Stimulated activated effector memory CD8-positive, alpha-beta T cell treated with anti-CD3 and anti-CD28 coated beads, Interleukin-12 subunit alpha, Interleukin-12 subunit beta, amount 100 ng/mL, for 72 hours (primary cell): ENCODE results near the gene SCT.

Source experiments
- ATAC-seq: fragments of 150-1000 bp; cut with Tn5 transposase; 2 replicates; pipeline ENCODE4 v1.10.0; 2021
- DNase-seq, 2 donors: peaks; one replicate each; pipeline ENCODE4 v3.0.0; 2021 to 2022; ENCODE audit warnings: low spot score in 2 of 2
- H3K27ac Mint-ChIP-seq: one replicate; pipeline ENCODE4 v1.8.0; 2022; ENCODE audit warnings: mild to moderate bottlenecking, mixed read lengths
- H3K36me3 Mint-ChIP-seq: one replicate; pipeline ENCODE4 v1.8.0; 2022; ENCODE audit warnings: mild to moderate bottlenecking, mixed read lengths
- H3K4me1 Mint-ChIP-seq: one replicate; pipeline ENCODE4 v1.8.0; 2022; ENCODE audit warnings: mixed read lengths
- H3K4me3 Mint-ChIP-seq: one replicate; pipeline ENCODE4 v1.8.0; 2022; ENCODE audit warnings: mild to moderate bottlenecking, mixed read lengths
- H3K9me3 Mint-ChIP-seq: one replicate; pipeline ENCODE4 v1.8.0; 2022; ENCODE audit warnings: mixed read lengths

SCT gene

DNA sequence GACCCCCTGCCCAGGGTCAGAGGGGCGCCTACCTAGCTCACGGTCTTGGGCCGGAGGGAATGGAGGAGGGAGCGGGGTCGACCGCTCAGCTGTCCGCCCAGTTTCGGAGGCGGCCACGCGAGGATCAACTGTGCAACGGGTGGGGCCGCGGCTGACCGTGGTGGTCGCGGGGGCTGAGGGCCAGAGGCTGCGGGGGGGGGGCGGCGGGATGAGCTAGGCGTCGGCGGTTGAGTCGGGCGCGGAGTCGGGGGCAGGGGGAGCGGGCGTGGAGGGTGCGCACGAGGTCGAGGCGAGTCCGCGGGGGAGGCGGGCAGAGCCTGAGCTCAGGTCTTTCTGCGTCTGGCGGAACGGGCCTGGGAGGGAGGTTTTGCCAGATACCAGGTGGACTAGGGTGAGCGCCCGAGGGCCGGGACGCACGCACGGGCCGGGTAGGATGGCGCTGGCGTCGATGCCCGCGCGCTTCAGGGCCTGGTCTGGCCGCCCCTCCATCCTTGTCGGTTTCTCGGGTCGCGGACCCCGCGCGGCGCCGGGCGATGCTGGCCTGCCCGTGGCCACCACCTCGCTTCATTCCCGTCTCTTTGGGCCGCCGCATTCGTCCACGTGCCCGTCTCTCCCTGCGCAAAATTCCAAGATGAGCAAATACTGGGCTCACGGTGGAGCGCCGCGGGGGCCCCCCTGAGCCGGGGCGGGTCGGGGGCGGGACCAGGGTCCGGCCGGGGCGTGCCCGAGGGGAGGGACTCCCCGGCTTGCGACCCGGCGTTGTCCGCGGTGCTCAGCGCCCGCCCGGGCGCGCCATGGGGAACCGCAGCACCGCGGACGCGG is 9.7 kb upstream of the SCT start, which contains the start of gene DRD4:
DRD4 (plus strand) TSS at position 759 of the 822 bp plus-strand sequence; CDS start at position 795, 36 bp downstream.
- ATAC-seq (no peak), DNase-seq (no peak)
- Mint-ChIP-seq H3K4me1 (peaks cover 7% of the 10 kb centered on the region), H3K27ac (no peak within 1 kb of the TSS), H3K9me3 (no peaks in the 10 kb centered on the region), H3K4me3 (peak within 1 kb of the TSS; percentile 44), H3K36me3 (peaks cover 27% of the 10 kb centered on the region)

DNA sequence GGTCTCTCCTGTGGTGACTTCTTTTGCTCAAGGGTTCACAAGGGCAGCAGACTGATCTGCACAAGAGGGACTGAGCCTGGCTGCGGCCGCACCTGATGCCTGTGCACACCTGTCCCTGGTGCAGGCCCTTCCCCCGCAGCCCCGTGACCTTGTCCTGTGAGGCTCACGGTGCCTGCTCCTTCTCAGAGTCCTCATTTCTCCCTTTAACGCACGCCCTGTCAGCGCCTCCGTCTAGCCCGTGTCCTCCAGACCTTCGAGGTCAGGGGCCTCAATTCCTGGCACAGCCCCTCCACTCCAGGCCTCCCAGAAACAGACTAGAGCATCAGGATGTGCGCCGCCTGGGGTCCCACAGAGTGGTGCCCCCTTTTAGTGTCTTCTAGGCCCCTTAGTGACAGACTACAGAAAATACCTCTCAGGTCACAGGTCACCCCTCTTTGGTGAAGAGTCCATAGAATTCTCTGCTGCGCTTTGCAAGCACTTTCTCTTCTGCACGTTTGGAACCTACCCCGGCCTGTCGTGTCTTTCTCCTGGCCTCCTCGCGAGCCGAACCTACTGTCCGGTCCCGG is 9.0 kb upstream of the SCT start:
- Mint-ChIP-seq H3K9me3 (no peaks in the 10 kb centered on the region), H3K4me3 (no peak overlapping the region), H3K4me1 (peaks cover 7% of the 10 kb centered on the region), H3K27ac (no peak overlapping the region), H3K36me3 (peaks cover 21% of the 10 kb centered on the region)
- DNase-seq, result no peak
- ATAC-seq, result no peak

DNA sequence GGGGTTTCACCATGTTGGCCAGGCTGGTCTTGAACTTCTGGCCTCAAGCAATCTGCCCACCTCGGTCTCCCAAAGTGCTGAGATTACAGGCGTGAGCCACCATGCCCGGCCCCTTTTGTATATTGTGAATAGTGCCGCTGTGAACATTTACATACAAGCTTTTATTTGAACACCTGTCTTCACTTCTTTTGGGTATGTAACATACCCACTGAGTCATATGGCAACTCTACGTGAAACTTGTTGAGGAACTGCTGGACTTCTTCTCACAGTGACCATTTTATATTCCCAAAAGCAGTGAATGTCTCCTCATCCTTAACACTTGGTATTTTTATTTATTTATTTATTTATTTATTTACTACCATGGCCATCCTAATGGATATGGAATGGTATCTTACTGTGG is 3.9 kb upstream of the SCT start:
- DNase-seq (no peak), ATAC-seq (no peak)
- peaks cover 23% of the 10 kb centered on the region for H3K4me1 Mint-ChIP-seq
- H3K36me3 Mint-ChIP-seq, result peaks cover 26% of the 10 kb centered on the region
- no peak overlapping the region for H3K4me3 Mint-ChIP-seq
- no peak overlapping the region for H3K27ac Mint-ChIP-seq
- H3K9me3 Mint-ChIP-seq, result no peaks in the 10 kb centered on the region

DNA sequence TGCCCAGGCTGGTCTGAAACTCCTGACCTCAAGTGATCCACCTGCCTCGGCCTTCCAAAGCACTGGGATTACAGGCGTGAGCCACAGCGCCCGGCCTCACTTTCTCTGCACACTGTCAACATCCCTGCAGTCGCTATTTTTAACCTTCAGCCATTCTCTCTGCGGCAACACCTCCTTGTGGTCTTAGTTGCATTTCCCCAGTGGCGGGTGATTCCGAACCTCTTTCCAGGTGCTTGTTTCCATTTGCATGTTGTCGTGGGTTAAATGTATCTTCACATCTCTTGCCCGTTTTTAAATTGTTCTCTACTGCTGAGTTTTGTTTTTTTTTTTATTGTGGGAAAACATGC is 2.2 kb upstream of the SCT start:
- Mint-ChIP-seq H3K9me3 (no peaks in the 10 kb centered on the region), H3K4me1 (peaks cover 23% of the 10 kb centered on the region), H3K4me3 (peak overlapping the region; percentile 67), H3K27ac (peak overlapping the region; percentile 86), H3K36me3 (peaks cover 26% of the 10 kb centered on the region)
- ATAC-seq (no peak), DNase-seq (no peak)

DNA sequence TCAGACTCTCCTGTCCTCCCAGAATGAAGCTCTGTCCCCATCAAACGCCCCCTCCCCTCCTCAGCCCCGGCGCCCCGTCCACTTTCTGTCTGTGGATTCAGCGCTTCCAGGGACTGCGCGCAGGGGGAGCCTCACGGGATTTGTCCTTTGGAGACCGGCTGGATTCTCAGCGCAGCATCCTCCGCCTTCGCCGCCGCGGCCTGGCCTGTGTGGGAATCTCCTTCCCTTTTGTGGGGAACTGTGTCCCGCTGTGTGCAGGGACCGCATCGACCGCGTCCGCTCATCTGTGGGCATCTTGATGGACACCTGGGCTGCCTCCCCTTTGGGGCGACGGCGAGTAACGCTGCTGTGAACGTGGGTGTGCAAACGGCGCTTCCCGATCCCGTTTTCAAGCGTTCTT is 1.1 kb upstream of the SCT start:
- Mint-ChIP-seq H3K36me3 (peaks cover 24% of the 10 kb centered on the region), H3K4me3 (peak overlapping the region; percentile 67), H3K4me1 (peaks cover 29% of the 10 kb centered on the region), H3K27ac (peak overlapping the region; percentile 86), H3K9me3 (no peaks in the 10 kb centered on the region)
- no peak for DNase-seq
- ATAC-seq, result no peak

DNA sequence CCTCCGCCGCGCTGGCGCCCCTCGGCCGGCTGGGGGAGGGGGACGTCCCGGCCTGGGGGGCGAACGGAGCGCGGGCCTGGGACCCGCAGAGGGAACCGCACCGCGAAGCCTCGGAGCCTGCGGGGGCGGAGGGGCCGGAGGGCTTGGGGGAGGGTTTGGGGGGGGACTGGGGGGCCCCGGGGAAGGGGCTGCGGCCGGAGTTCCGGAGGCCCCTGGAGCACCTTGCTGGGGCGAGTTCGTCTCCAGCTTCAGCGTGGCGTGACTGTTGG is 261 bp upstream of the SCT start:
- no peak overlapping the region for H3K4me3 Mint-ChIP-seq
- H3K9me3 Mint-ChIP-seq, result no peaks in the 10 kb centered on the region
- DNase-seq (no peak), ATAC-seq (no peak)
- H3K27ac Mint-ChIP-seq, result peak overlapping the region; percentile 86
- H3K36me3 Mint-ChIP-seq, result peaks cover 17% of the 10 kb centered on the region
- H3K4me1 Mint-ChIP-seq, result peaks cover 29% of the 10 kb centered on the region

DNA sequence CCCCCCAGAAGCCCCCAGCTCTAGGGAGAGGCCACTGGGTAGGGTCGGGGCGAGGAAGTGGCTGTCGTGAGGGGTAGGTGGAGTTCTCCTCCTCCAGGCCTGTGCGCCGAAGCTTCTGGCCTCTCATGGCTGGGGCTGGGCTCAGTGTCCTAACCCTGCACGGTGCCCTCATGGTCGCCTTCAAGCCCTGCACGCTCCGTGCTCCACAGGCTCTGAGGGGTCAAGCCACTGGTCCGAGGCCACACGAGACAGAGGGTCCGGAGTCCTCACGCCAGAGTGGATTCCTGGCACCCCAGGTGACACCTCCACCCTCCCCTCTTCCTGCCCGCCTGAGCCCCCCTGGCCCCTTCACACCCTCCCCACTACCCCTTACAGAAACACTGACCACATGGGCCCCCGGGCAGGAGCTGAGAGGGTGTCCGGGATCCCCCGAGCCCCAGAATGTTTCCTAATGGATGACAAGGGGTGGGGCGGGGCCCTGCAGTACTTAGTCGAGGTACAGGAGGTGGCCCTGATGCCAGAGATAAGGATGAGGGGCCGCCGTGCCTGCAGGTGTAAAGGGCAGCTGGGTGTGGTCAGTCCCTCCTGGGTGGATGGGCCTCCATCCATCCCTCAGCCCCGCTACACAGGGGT is 1.2 kb downstream of the SCT start:
- Mint-ChIP-seq H3K9me3 (no peaks in the 10 kb centered on the region), H3K27ac (no peak overlapping the region), H3K4me1 (peaks cover 29% of the 10 kb centered on the region), H3K36me3 (peaks cover 20% of the 10 kb centered on the region), H3K4me3 (no peak overlapping the region)
- ATAC-seq (no peak), DNase-seq (no peak)

DNA sequence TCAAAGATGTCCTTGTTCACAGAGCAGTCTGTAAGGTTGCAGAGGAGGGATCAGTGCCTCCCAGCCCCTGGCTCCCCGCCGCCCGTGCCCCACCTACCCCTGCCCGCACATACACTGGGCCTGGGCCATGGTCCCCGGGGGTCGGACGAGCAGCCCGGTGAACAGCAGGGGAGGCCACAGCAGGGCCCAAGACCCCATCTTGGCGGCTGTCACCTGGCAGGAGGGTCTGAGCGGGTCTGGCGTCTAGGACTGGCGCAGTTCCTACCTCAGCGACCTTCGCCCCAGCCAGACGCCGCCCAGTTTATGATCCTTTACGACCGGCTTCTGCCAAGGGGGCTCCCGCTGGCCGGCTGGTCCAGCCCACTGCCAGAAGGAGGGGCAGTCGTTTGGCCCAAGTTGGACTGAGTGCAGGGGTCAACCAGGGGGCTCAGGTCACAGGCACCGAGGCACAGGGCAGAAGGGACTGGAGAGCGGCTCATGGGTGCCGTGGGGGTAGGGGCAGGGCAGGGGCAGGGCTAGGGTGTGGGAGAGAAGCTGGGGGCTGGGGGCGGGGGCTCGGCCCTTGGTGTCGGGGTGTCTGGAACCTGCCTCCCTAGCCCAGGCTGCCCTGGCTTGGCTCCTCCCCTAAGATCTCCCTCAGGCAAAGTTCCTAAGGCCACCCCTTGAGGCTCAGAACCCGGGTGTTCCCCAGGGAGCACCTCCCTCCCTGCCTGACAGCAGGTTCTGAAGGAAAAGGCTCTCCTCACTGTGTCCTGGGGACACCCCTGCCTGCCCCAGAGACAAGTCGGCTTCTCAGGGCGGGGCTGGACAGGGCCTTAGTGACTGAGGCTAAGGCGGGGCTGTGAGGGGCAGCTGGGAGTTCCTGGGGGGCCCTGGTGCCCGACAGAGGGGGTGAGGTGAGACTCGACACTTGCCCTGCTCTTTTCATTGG is 2.0 kb downstream of the SCT start, which contains the start of gene CDHR5:
CDHR5 (minus strand) TSS at position 251 of the 931 bp plus-strand sequence; CDS start at position 198, 53 bp downstream.
- H3K4me1 Mint-ChIP-seq, result peaks cover 29% of the 10 kb centered on the region
- DNase-seq, result peak in 1 of 2 donors; percentile 51
- peaks cover 20% of the 10 kb centered on the region for H3K36me3 Mint-ChIP-seq
- no peak for ATAC-seq
- no peaks in the 10 kb centered on the region for H3K9me3 Mint-ChIP-seq
- no peak within 1 kb of the TSS for H3K4me3 Mint-ChIP-seq
- H3K27ac Mint-ChIP-seq, result no peak within 1 kb of the TSS

DNA sequence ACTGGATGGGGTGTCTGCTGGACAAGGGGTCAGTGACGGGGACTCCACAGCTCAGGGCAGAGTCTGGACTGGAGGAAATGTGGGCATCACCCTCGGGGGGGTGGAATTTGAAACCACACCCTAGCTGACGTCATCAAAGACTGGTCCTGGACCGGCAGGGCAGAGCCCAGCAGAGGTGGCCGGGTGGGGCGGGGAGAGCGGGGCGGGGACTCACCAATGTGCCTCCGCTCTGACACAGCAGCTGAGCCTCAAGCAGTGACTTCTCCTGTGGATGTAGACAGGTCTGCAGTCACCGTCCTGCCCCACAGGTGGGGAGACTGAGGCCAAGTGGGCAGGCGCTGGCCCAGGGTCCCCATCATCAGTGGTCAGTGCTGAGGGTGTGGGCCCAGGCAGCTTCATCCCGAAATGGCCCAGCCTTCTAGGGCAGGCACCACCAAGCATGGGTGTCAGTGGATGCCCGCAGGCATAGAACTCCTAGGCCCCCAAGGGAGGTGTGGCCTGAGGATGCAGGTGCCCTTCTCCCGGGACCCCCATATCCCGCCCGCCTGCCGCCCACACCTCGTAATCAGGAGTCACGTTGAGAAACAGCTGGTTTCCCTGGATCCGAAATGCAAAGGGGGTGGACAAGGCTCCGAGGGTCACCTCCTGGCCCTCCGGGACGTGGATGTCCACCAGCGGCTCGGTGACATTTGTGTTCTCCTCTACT is 2.8 kb downstream of the SCT start:
- DNase-seq (no peak), ATAC-seq (no peak)
- H3K4me3 Mint-ChIP-seq, result no peak overlapping the region
- peaks cover 23% of the 10 kb centered on the region for H3K4me1 Mint-ChIP-seq
- no peak overlapping the region for H3K27ac Mint-ChIP-seq
- H3K36me3 Mint-ChIP-seq, result peaks cover 20% of the 10 kb centered on the region
- H3K9me3 Mint-ChIP-seq, result no peaks in the 10 kb centered on the region

DNA sequence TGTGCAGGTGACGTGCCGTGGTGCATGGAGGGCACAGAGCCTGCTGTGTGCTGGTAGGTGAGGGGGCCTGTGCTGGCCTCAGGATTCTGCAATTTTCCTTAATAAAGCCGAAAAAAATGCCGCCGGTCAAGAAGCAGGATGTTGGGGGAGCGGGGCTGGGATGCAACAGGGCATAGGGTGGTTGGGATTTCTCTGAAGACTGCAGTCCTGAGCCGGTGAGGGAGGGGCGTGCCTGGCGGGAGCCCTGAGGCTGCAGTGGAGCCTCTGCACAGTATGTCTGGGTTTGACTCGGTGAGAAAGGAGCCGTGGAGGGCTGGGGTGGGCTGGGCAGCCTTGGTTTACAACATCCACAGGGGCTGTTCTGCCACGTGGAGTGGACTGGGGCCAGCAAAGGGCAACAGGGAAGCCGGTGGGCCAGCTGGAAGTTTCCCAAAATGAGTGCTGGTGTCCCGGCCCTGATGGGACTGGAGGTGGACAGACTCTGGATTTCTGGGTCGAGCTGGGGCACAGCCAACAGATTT is 3.6 kb downstream of the SCT start:
- no peak overlapping the region for H3K4me3 Mint-ChIP-seq
- H3K27ac Mint-ChIP-seq, result no peak overlapping the region
- H3K4me1 Mint-ChIP-seq, result peaks cover 16% of the 10 kb centered on the region
- DNase-seq (no peak), ATAC-seq (no peak)
- H3K36me3 Mint-ChIP-seq, result peaks cover 18% of the 10 kb centered on the region
- no peaks in the 10 kb centered on the region for H3K9me3 Mint-ChIP-seq

DNA sequence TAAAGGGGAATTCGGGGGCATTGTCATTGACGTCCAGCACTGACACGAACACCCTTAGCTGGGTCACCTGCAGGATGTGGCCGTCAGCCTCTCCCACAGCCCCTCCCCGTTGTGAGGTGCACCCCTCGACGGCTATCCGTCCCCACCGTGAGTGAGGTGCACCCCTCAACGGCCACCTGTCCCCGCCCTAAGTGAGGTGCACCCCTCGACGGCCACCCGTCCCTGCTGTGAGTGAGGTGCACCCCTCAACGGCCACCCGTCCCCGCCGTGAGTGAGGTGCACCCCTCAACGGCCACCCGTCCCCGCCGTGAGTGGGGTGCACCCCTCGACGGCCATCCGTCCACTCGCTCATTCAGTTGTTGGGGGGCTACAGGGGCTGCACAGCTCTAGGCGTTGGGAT is 5.1 kb downstream of the SCT start:
- H3K4me3 Mint-ChIP-seq, result no peak overlapping the region
- no peak for ATAC-seq
- peaks cover 6% of the 10 kb centered on the region for H3K4me1 Mint-ChIP-seq
- no peaks in the 10 kb centered on the region for H3K9me3 Mint-ChIP-seq
- no peak overlapping the region for H3K27ac Mint-ChIP-seq
- no peak for DNase-seq
- H3K36me3 Mint-ChIP-seq, result peaks cover 11% of the 10 kb centered on the region

DNA sequence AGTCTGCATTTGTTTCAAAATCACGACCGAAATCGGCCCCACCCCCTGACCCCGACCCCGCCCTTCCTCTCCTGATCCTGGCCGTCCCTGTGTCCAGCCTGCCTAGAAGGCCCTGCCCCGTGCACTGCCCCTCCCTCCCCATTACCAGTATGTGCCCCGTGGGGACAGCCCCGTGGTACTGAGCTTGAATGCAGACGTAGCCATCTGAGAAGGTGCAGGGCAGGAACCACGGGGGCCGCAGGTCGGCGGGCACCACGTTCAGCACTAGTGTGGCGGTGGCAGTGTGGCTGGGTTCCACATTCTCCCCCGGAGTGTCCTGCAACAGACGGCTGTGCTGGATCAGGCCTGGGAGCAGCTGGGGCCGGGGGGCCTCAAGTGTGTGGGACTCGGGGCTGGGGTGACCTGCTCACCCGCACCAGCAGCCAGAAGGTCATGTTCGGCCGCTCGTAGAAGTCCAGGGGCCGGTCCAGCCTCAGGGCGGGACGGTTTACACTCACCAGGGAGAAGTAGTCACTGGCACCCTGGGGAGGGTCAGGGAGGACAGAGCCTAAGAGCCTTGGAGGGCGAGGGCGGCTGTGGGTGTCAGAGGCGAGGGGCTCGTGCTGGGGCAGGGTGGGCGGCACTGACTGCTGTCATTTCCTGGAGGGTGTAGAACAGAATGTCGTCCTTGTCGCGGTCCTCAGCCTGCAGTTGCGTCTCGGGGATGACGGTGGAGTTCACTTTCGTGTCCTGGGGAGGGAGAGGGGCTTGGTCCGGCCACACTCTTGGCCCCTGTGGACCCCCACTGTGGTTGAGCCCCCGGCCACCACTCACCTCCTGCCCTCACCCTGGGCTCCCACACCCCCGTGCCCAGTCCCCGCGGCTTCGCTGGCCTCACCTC is 5.8 kb downstream of the SCT start:
- Mint-ChIP-seq H3K4me3 (no peak overlapping the region), H3K4me1 (peaks cover 12% of the 10 kb centered on the region), H3K27ac (no peak overlapping the region), H3K9me3 (no peaks in the 10 kb centered on the region), H3K36me3 (peaks cover 15% of the 10 kb centered on the region)
- DNase-seq, result no peak
- no peak for ATAC-seq

DNA sequence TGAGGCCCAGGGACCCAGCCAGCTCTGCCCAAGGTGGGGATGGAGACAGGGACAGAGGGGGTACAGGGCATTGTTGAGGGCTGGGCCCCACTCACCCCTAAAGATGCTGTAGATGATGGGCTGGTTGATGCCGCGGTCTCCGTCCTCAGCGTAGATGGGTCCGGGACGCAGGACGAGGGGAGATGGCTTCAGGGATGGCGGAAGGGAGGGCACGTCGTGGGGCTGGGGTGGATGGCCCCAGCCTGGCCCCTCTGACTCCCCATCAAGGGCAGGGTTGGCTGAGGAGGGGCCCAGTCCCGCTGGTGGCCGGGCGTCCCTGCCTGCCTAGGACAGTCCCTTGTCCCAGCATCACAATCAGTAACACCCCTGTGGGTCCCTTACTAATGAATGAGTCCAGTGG is 6.8 kb downstream of the SCT start:
- H3K27ac Mint-ChIP-seq, result no peak overlapping the region
- no peak overlapping the region for H3K4me3 Mint-ChIP-seq
- peaks cover 17% of the 10 kb centered on the region for H3K4me1 Mint-ChIP-seq
- H3K9me3 Mint-ChIP-seq, result no peaks in the 10 kb centered on the region
- no peak for DNase-seq
- no peak for ATAC-seq
- H3K36me3 Mint-ChIP-seq, result peaks cover 25% of the 10 kb centered on the region

DNA sequence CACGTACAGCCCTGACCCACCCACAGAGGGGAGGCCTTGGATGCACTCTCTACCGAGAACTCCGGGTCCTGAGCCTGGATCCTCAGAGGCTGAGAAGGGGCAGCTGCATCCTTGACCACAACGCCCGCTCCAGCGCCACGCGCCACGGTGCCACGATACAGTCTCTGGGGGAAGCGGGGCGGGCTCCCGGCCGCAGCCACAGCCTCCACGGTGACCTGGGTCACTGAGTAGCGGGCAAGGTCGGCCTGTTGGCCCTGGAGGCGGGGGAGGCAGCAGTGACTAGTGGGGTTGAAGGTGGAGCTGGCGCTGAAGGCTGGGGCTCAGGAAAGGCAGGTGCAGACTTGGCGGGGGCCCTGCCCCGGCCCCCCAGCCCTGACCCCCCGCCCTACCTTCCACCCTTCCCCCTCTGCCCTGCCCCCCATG is 7.3 kb downstream of the SCT start:
- Mint-ChIP-seq H3K4me3 (no peak overlapping the region), H3K4me1 (peaks cover 19% of the 10 kb centered on the region), H3K9me3 (no peaks in the 10 kb centered on the region), H3K36me3 (peaks cover 28% of the 10 kb centered on the region), H3K27ac (no peak overlapping the region)
- DNase-seq (no peak), ATAC-seq (no peak)
